ENCODE data around the gene MUTYH. TPM values are rescaled to one million over a fixed set of nuclear protein-coding genes. Genes with fewer than 3 reads are reported as not detected.

MUTYH gene
- total RNA-seq, 1 experiment from 2014 or later = 48.4 TPM

DNA sequence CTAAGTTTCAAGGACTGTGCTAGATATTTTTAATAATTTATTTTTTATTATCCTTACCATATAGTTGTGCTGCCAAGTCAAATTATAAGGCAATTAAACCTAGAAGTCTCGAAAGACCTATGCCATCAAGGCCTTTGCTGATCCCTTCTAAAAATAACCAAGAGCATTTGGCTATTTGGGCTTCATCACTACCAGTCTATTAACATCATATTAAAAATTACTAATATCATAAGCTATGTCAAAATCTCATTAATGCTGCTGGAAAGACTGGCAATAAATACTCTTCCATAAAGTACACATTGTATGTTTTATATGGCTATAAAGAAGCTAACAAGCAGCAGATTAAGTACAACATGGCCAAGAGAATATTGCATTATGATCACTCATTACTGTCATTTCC, 43.0 kb upstream of the MUTYH start:
- Mint-ChIP-seq H3K4me3 (ENCODE audit: unreplicated experiment) (no peak overlapping the region), H3K9me3 (ENCODE audit: unreplicated experiment) (no peaks in the 10 kb centered on the region), H3K27me3 (ENCODE audit: insufficient read depth, unreplicated experiment) (no peaks in the 10 kb centered on the region), H3K27ac (ENCODE audit: unreplicated experiment) (no peak overlapping the region), H3K36me3 (ENCODE audit: insufficient read depth, unreplicated experiment) (no peaks in the 10 kb centered on the region), H3K4me1 (ENCODE audit: low read depth, unreplicated experiment) (no peaks in the 10 kb centered on the region)
- TF ChIP-seq, protein P1, sequence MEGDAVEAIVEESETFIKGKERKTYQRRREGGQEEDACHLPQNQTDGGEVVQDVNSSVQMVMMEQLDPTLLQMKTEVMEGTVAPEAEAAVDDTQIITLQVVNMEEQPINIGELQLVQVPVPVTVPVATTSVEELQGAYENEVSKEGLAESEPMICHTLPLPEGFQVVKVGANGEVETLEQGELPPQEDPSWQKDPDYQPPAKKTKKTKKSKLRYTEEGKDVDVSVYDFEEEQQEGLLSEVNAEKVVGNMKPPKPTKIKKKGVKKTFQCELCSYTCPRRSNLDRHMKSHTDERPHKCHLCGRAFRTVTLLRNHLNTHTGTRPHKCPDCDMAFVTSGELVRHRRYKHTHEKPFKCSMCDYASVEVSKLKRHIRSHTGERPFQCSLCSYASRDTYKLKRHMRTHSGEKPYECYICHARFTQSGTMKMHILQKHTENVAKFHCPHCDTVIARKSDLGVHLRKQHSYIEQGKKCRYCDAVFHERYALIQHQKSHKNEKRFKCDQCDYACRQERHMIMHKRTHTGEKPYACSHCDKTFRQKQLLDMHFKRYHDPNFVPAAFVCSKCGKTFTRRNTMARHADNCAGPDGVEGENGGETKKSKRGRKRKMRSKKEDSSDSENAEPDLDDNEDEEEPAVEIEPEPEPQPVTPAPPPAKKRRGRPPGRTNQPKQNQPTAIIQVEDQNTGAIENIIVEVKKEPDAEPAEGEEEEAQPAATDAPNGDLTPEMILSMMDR (IDR thresholded peaks at IDR 0.05; ENCODE audit: insufficient read depth in 1 of 2, low read depth in 1 of 2, low read length in 1 of 2, severe bottlenecking in 1 of 2, unreplicated experiment in 1 of 2) = no peak
- no peaks in the 10 kb centered on the region for H3K4me1 ChIP-seq
- no peaks in the 10 kb centered on the region for H3K27me3 ChIP-seq (replicated peaks; ENCODE audit: control insufficient read depth, insufficient read depth, low read length)
- H3K4me3 ChIP-seq (ENCODE audit: low read depth, low read length) = no peak overlapping the region
- ChIA-PET CTCF (no interaction called here), POLR2A (no interaction called here)
- H3K9me3 ChIP-seq = no peaks in the 10 kb centered on the region
- intact Hi-C loops (cut with micrococcal nuclease; ENCODE audit: unreplicated experiment) = no loop called here
- no TSS peak for BruUV-seq (replicated peaks)
- DNase-seq = no peak
- no peaks in the 10 kb centered on the region for H3K36me3 ChIP-seq (ENCODE audit: control insufficient read depth, insufficient read depth, low read length)

- no peaks in the 10 kb centered on the region for H3K9me3 ChIP-seq
- no peaks in the 10 kb centered on the region for H3K27me3 ChIP-seq (replicated peaks; ENCODE audit: control insufficient read depth, insufficient read depth, low read length)
- H3K36me3 Mint-ChIP-seq (ENCODE audit: insufficient read depth, unreplicated experiment) = no peaks in the 10 kb centered on the region
- no TSS peak for BruUV-seq (replicated peaks)
- no peaks in the 10 kb centered on the region for H3K36me3 ChIP-seq (ENCODE audit: control insufficient read depth, insufficient read depth, low read length)
- ChIA-PET POLR2A (no interaction called here), CTCF (no interaction called here)
- no peaks in the 10 kb centered on the region for H3K27me3 Mint-ChIP-seq (ENCODE audit: insufficient read depth, unreplicated experiment)
- H3K9me3 Mint-ChIP-seq (ENCODE audit: unreplicated experiment) = no peaks in the 10 kb centered on the region
- no peak overlapping the region for H3K4me3 ChIP-seq (ENCODE audit: low read depth, low read length)
- H3K27ac Mint-ChIP-seq (ENCODE audit: unreplicated experiment) = no peak overlapping the region
- no peak overlapping the region for H3K4me3 Mint-ChIP-seq (ENCODE audit: unreplicated experiment)
- no peaks in the 10 kb centered on the region for H3K4me1 ChIP-seq
- no peak for DNase-seq
- intact Hi-C loops (cut with micrococcal nuclease; ENCODE audit: unreplicated experiment) = no loop called here
- TF ChIP-seq, protein P1 (IDR thresholded peaks at IDR 0.05; ENCODE audit: insufficient read depth in 1 of 2, low read depth in 1 of 2, low read length in 1 of 2, severe bottlenecking in 1 of 2, unreplicated experiment in 1 of 2) = no peak
- H3K4me1 Mint-ChIP-seq (ENCODE audit: low read depth, unreplicated experiment) = no peaks in the 10 kb centered on the region
These were observed 41.0 kb upstream of the MUTYH start for GRCh38 chr1:45381243-45381642.

DNA sequence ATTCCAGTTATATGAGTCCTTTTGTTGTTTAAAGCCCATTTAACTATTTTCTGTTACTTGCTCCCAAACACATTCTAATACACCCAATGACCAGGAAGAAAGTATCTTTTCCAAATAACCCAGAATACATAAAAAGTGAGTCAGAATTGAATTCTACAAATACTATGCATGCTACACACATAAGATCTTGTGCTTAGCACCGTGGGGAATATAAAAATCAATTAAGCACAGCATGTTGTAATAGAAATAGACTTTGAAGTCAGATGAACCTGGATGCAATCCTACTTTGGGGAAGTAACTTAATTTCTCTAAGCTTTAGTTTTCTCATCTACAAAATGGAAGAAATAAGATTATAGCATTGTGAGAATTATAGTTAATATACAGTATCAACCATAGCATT, 40.5 kb upstream of the MUTYH start:
- Mint-ChIP-seq H3K36me3 (ENCODE audit: insufficient read depth, unreplicated experiment) (no peaks in the 10 kb centered on the region), H3K27me3 (ENCODE audit: insufficient read depth, unreplicated experiment) (no peaks in the 10 kb centered on the region), H3K4me3 (ENCODE audit: unreplicated experiment) (no peak overlapping the region), H3K27ac (ENCODE audit: unreplicated experiment) (no peak overlapping the region), H3K9me3 (ENCODE audit: unreplicated experiment) (no peaks in the 10 kb centered on the region), H3K4me1 (ENCODE audit: low read depth, unreplicated experiment) (no peaks in the 10 kb centered on the region)
- BruUV-seq (replicated peaks) = no TSS peak
- Histone ChIP-seq H3K36me3 (ENCODE audit: control insufficient read depth, insufficient read depth, low read length) (no peaks in the 10 kb centered on the region), H3K27me3 (replicated peaks; ENCODE audit: control insufficient read depth, insufficient read depth, low read length) (no peaks in the 10 kb centered on the region), H3K9me3 (no peaks in the 10 kb centered on the region), H3K4me1 (no peaks in the 10 kb centered on the region), H3K4me3 (ENCODE audit: low read depth, low read length) (no peak overlapping the region)
- TF ChIP-seq, protein P1 (IDR thresholded peaks at IDR 0.05; ENCODE audit: insufficient read depth in 1 of 2, low read depth in 1 of 2, low read length in 1 of 2, severe bottlenecking in 1 of 2, unreplicated experiment in 1 of 2) = no peak
- POLR2A ChIA-PET = no interaction called here
- CTCF ChIA-PET = no interaction called here
- intact Hi-C loops (cut with micrococcal nuclease; ENCODE audit: unreplicated experiment) = no loop called here
- no peak for DNase-seq

Data from Caco-2 (cell line).